Activated CD4-positive, alpha-beta T cell treated with anti-CD3 and anti-CD28 coated beads, Interleukin-2, amount 10 ng/mL, durations not matched to agents 7 days and 5 days (primary cell): ENCODE measurements around the gene MAT2A. TPM values are rescaled to one million over a fixed set of nuclear protein-coding genes. Genes with fewer than 3 reads are reported as not detected.

ENCODE experiments used
- CTCF ChIA-PET: fragments of 350-600 bp; sonication (Branson Sonifier 250); formaldehyde crosslinking; loops from one replicate; lab custom pipeline; 2021; ENCODE audit warnings: antibody characterized with exemption; lab: Charles Lee
- POLR2A ChIA-PET: fragments of 350-600 bp; sonication (Branson Sonifier 250); formaldehyde crosslinking; loops from one replicate; lab custom pipeline; 2021; ENCODE audit warnings: antibody characterized with exemption; lab: Charles Lee
- DNase-seq: peaks from one replicate; pipeline ENCODE4 v3.0.0-alpha.2; 2020
- H3K27ac Mint-ChIP-seq: one replicate; pipeline ENCODE4 v1.8.0; 2021; ENCODE audit warnings: mild to moderate bottlenecking, moderate library complexity, mixed read lengths
- H3K27me3 Mint-ChIP-seq: one replicate; pipeline ENCODE4 v1.8.0; 2021; ENCODE audit warnings: mixed read lengths
- H3K36me3 Mint-ChIP-seq: one replicate; pipeline ENCODE4 v1.8.0; 2021; ENCODE audit warnings: low read depth, mixed read lengths
- H3K4me1 Mint-ChIP-seq: one replicate; pipeline ENCODE4 v1.8.0; 2021; ENCODE audit warnings: mixed read lengths
- H3K4me3 Mint-ChIP-seq: one replicate; pipeline ENCODE4 v1.8.0; 2021; ENCODE audit warnings: mild to moderate bottlenecking, moderate library complexity, mixed read lengths
- H3K9me3 Mint-ChIP-seq: one replicate; pipeline ENCODE4 v1.8.0; 2021; ENCODE audit warnings: mixed read lengths
- total RNA-seq, 2 experiments: library from RNA; stranded (reverse); gene quantifications; one replicate each; pipeline ENCODE4 v1.2.3, GENCODE V29; 2021

MAT2A gene
- total RNA-seq, 2 experiments from 2014 or later: 263 to 269 TPM

DNA sequence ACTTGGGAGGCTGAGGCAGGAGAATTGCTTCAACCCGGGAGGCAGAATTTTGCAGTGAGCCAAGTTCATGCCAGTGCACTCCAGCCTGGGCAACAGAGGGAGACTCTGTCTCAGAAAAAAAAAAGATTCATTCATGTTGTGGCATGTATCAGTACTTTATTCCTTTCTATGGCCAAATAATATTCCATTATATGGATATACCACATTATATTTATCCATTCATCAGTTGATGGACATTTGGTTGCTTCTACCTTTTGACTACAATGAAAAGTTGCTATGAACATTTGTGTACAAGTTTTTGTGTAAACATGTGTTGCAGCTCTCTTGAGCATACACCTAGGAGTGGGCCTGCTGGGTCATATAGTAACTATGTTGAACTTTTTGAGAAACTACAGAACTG, 9.2 kb upstream of the MAT2A start:
- ChIA-PET CTCF (interaction anchor here (0.9 kb wide), 1 partner anchor 9 kb away, joined by 3 read pairs; the partner anchor contains the start of gene MAT2A), POLR2A (no interaction called here)
- Mint-ChIP-seq H3K27ac (no peak overlapping the region), H3K36me3 (no peaks in the 10 kb centered on the region), H3K9me3 (no peaks in the 10 kb centered on the region), H3K4me1 (no peaks in the 10 kb centered on the region), H3K27me3 (peaks cover 15% of the 10 kb centered on the region), H3K4me3 (no peak overlapping the region)
- no peak for DNase-seq

DNA sequence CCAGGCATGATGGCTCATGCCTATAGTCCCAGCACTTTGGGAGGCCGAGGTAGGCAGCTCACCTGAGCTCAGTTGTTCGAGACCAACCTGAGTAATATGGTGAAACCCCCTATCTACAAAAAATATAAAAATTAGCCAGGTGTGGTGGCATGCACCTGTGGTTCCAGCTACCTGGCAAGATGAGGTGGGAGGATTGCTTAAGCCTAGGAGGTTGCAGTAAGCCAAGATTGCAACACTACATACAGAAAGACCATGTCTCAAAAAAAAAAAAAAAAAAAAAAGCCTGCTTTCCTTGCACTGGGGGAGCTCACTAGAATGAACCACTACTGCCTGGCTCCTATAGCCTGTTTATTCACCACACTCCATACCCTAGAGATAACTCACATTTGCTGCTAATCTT, 7.4 kb upstream of the MAT2A start:
- Mint-ChIP-seq H3K4me1 (peaks cover 4% of the 10 kb centered on the region), H3K27me3 (peaks cover 15% of the 10 kb centered on the region), H3K4me3 (no peak overlapping the region), H3K36me3 (peaks cover 2% of the 10 kb centered on the region), H3K27ac (no peak overlapping the region), H3K9me3 (no peaks in the 10 kb centered on the region)
- ChIA-PET POLR2A (no interaction called here), CTCF (interaction anchor here (0.6 to 1.6 kb wide), 5 partner anchors 8 to 231 kb away, joined by 3 to 5 read pairs (median 3); no protein-coding TSS in a partner anchor)
- DNase-seq: no peak

DNA sequence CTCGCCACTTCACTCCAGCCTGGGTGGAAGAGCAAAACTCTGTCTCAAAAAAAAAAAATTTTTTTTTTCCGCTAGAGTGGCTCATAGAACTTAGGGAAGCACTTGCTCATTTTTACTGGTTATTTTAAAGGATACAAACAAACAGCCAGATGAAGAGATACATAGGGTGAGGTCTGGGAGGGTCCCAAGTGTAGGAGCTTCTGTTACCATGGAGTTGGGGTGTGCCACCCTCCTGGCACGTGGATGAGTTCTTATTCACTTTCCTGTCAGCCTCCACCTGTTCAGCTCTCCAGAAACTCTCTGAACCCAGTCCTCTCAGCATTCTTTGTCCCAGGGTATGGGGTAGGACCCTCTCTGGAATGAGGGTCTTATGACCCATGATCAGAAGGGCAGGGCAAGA, 4.9 kb upstream of the MAT2A start:
- Mint-ChIP-seq H3K4me1 (peaks cover 18% of the 10 kb centered on the region), H3K9me3 (no peaks in the 10 kb centered on the region), H3K4me3 (no peak overlapping the region), H3K27ac (no peak overlapping the region), H3K27me3 (peaks cover under 1% of the 10 kb centered on the region), H3K36me3 (peaks cover 3% of the 10 kb centered on the region)
- POLR2A ChIA-PET: interaction anchor here (0.6 kb wide), 1 partner anchor 145 kb away, joined by 3 read pairs; no protein-coding TSS in a partner anchor
- CTCF ChIA-PET: interaction anchor here (1.2 kb wide), 1 partner anchor 11 kb away, joined by 6 read pairs; no protein-coding TSS in a partner anchor
- DNase-seq: no peak

DNA sequence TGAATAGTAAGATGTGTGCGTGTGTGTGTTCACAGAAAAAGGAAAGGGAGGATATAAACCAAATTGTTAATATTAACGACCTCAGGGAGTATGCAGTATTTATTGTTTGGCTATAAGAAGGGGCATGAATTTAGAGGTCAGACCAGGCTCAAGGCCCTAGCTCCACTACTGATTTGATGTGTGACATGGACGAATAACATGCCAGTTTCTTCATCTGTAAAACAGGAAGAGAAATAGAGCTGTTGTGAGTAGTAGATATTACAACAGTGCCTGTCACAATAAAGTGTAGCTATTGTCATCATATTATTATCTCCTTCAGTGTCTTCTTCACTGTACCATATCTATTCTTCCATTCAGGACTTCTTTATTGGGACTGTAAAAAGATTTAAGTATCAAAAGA, 4.1 kb upstream of the MAT2A start:
- Mint-ChIP-seq H3K9me3 (no peaks in the 10 kb centered on the region), H3K36me3 (peaks cover 4% of the 10 kb centered on the region), H3K27me3 (no peaks in the 10 kb centered on the region), H3K27ac (no peak overlapping the region), H3K4me3 (no peak overlapping the region), H3K4me1 (peaks cover 18% of the 10 kb centered on the region)
- no peak for DNase-seq
- POLR2A ChIA-PET: no interaction called here
- CTCF ChIA-PET: interaction anchor here (0.5 to 1.2 kb wide), 2 partner anchors 12 to 17 kb away, joined by 3 to 6 read pairs; no protein-coding TSS in a partner anchor

DNA sequence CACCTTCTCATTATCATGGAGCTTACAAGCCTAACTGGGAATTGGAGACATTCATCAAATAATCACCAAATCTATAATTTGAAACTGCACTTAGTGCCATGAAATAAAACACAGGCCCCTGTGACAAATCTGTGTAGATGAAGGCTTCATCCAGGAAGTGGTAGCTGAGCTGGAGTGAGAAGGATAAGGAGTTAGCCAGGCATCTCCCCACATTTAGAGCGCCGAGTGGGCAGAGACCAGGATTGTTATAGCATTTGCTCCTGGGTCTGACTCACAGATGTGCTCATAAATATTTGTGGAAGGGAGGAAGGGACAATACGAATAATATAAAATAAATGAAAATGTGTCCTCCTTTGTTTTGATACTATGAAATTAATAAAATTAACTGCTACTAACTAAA, 2.5 kb upstream of the MAT2A start:
- CTCF ChIA-PET: interaction anchor here (1.1 to 3.2 kb wide), 3 partner anchors 17 to 117 kb away, joined by 4 to 11 read pairs (median 5); no protein-coding TSS in a partner anchor
- Mint-ChIP-seq H3K36me3 (peaks cover 20% of the 10 kb centered on the region), H3K9me3 (no peaks in the 10 kb centered on the region), H3K27ac (no peak overlapping the region), H3K4me1 (peaks cover 30% of the 10 kb centered on the region), H3K27me3 (no peaks in the 10 kb centered on the region), H3K4me3 (no peak overlapping the region)
- DNase-seq: no peak
- POLR2A ChIA-PET: no interaction called here

DNA sequence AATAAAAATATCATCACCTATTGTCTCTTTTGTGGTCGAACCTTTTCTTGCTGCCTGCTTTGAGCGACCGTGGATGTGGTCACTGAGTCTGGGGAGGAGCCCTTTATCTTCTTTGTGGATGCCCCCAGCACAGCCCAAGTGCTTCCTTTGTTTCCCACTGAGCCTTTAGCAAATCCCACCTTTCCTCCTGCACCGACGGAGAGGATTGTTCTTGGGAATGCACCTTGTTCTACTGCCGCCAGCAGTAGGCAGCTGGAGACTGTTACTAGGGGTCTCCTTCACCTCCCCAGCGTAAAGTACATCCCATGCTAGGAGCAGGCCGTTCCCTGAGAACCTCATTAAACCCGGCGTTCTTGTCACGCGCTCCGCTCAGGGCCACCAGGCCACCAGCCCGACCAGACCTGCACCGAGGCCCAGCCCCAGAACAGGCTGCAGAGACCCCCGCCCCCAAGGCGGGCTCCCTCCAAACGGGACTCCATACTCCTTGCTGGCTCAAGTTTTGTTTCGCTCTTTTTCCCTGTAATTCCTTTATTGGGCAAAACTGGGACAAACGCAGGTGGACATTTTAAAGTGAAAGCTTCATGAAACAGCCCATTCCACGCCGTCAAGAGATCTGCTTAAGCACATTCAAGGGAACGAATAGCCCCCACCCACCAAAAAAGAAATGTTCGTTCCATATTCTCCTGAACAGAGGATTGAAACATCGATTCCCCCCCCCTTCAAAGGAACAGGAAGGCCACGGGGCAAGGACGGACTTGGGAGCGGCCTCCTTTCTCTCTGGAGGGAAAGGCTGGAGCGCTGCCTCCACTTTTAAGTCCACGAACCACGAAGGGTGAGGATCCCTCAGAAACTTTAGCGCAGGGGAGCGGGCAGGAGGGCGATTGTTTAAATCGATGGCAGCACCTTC, 1.1 kb upstream of the MAT2A start:
- CTCF ChIA-PET: interaction anchor here (0.7 to 5.0 kb wide), 6 partner anchors 13 to 118 kb away, joined by 3 to 40 read pairs (median 7); no protein-coding TSS in a partner anchor
- Mint-ChIP-seq H3K27me3 (no peaks in the 10 kb centered on the region), H3K27ac (peak overlapping the region; percentile 96), H3K9me3 (no peaks in the 10 kb centered on the region), H3K36me3 (peaks cover 34% of the 10 kb centered on the region), H3K4me1 (peaks cover 44% of the 10 kb centered on the region), H3K4me3 (peak overlapping the region; percentile 97)
- POLR2A ChIA-PET: interaction anchor here (0.6 to 1.1 kb wide), 3 partner anchors 12 to 198 kb away, joined by 4 to 8 read pairs (median 4); partner anchors contain the start of gene SH2D6
- DNase-seq: peak; percentile 48

DNA sequence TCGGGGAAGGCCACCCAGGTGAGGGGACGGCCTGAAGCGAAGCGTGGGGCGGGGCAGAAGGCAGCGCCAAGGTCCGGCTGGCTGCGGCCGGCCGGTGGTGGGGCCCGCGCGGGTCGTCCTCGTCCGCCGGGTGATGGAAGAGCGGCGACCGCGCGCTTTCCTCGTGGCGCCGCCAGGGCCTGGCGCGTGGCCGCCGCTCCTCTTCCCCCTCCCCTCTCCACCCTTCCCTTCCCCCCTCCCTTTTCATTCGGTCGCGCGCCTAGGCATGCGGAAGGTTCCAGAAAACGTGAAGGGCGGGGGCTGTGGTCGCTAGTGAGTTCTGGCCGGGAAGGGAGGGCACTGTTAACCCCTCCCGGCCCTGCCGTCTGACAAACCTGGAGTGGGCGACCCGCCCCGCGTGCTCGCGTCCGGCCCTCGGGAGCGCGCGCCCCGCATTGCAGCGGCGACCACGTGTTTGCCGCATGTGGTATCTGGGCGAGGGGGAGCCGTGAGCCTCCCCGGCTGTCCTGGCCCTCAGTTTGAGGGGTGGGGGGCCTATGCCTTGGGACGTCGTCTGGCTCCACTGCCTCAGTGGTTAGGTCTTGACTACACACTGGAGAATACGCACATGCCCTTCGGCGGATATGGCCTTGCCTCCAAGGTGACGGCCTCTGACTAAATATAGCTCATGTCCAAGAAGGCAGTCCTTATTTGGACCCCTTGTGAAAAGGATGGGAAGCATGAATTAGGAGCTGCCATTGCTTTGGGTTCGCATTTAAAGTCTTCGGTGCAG, 579 bp downstream of the MAT2A start:
- CTCF ChIA-PET: interaction anchor here (0.7 to 5.0 kb wide), 12 partner anchors 10 to 120 kb away, joined by 3 to 40 read pairs (median 4); no protein-coding TSS in a partner anchor
- POLR2A ChIA-PET: interaction anchor here (0.6 to 1.3 kb wide), 4 partner anchors 12 to 114 kb away, joined by 3 to 5 read pairs (median 4); no protein-coding TSS in a partner anchor
- Mint-ChIP-seq H3K4me3 (peak overlapping the region; percentile 97), H3K27me3 (no peaks in the 10 kb centered on the region), H3K27ac (peak overlapping the region; percentile 96), H3K4me1 (peaks cover 57% of the 10 kb centered on the region), H3K36me3 (peaks cover 50% of the 10 kb centered on the region), H3K9me3 (no peaks in the 10 kb centered on the region)
- DNase-seq: peak; percentile 80

DNA sequence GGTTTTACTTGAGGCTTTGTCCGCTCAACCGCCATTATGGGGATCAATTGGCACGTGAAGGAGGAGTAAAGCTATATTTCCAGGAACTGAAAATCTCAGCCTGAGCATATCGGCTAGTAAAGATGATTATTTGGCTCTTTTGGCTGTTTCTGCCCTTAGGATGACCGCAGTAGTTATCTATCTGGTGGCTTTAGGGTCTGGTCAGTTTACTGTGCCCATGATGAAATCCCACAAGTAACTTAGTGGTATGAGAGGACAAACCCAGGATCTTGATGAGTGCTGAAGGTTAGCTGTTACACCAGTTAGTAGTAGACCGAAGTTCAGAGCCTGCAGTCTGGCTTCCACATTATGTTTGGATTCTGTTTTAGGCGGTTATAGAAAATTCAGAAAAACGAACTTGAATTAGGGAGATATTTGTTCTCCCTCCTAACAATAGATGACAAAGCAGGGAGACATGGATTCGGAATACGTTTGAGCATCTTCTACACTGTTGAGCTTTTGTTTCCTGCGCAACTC, 1.2 kb downstream of the MAT2A start:
- peak overlapping the region; percentile 85 for H3K27ac Mint-ChIP-seq
- H3K27me3 Mint-ChIP-seq: no peaks in the 10 kb centered on the region
- peak overlapping the region; percentile 97 for H3K4me3 Mint-ChIP-seq
- POLR2A ChIA-PET: interaction anchor here (0.6 to 0.8 kb wide), 3 partner anchors 68 to 213 kb away, joined by 3 to 4 read pairs (median 4); no protein-coding TSS in a partner anchor
- peaks cover 57% of the 10 kb centered on the region for H3K4me1 Mint-ChIP-seq
- CTCF ChIA-PET: interaction anchor here (1.1 to 5.0 kb wide), 5 partner anchors 11 to 121 kb away, joined by 3 to 40 read pairs (median 6); no protein-coding TSS in a partner anchor
- peaks cover 55% of the 10 kb centered on the region for H3K36me3 Mint-ChIP-seq
- no peak for DNase-seq
- no peaks in the 10 kb centered on the region for H3K9me3 Mint-ChIP-seq

DNA sequence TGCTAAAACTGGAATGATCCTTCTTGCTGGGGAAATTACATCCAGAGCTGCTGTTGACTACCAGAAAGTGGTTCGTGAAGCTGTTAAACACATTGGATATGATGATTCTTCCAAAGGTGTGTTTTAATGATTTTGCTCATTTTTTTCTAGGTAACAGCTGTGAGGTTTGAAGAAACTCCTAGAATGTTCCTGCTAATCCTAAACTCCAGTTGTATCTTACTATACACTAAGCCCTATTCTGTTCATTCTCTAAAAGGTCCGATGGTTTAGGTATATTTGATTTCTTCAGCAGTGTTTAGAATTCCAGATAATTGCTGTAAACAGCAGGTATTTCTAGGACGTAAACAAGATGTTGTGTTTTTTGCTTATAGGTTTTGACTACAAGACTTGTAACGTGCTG, 2.3 kb downstream of the MAT2A start:
- no peaks in the 10 kb centered on the region for H3K9me3 Mint-ChIP-seq
- no peak for DNase-seq
- no peaks in the 10 kb centered on the region for H3K27me3 Mint-ChIP-seq
- H3K4me1 Mint-ChIP-seq: peaks cover 56% of the 10 kb centered on the region
- H3K4me3 Mint-ChIP-seq: peak overlapping the region; percentile 97
- CTCF ChIA-PET: interaction anchor here (0.9 to 5.0 kb wide), 4 partner anchors 10 to 150 kb away, joined by 3 to 40 read pairs (median 5); no protein-coding TSS in a partner anchor
- H3K36me3 Mint-ChIP-seq: peaks cover 63% of the 10 kb centered on the region
- POLR2A ChIA-PET: interaction anchor here (0.7 kb wide), 1 partner anchor 150 kb away, joined by 3 read pairs; no protein-coding TSS in a partner anchor
- peak overlapping the region; percentile 36 for H3K27ac Mint-ChIP-seq

DNA sequence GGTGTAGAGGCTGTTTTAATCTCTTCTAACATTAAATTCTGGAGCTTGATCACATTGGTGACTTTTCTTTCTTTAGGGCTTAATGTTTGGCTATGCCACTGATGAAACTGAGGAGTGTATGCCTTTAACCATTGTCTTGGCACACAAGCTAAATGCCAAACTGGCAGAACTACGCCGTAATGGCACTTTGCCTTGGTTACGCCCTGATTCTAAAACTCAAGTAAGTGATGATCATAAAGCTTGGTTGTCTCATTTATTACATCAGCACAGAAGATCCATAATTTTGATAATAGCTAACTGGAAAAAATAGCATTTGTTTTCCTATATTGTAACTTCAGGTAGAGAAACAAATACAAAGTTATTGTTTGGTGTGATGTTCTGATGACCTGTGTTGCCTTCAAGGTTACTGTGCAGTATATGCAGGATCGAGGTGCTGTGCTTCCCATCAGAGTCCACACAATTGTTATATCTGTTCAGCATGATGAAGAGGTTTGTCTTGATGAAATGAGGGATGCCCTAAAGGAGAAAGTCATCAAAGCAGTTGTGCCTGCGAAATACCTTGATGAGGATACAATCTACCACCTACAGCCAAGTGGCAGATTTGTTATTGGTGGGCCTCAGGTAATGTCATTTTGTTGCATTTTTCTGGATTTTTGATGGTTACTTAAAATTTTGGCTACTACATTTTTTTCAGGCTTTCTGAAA, 2.9 kb downstream of the MAT2A start:
- H3K27me3 Mint-ChIP-seq: no peaks in the 10 kb centered on the region
- H3K9me3 Mint-ChIP-seq: no peaks in the 10 kb centered on the region
- peak overlapping the region; percentile 57 for H3K27ac Mint-ChIP-seq
- CTCF ChIA-PET: interaction anchor here (0.9 to 5.0 kb wide), 4 partner anchors 9 to 151 kb away, joined by 3 to 40 read pairs (median 5); no protein-coding TSS in a partner anchor
- POLR2A ChIA-PET: interaction anchor here (0.7 kb wide), 1 partner anchor 150 kb away, joined by 3 read pairs; no protein-coding TSS in a partner anchor
- no peak for DNase-seq
- H3K4me3 Mint-ChIP-seq: peak overlapping the region; percentile 97
- H3K4me1 Mint-ChIP-seq: peaks cover 51% of the 10 kb centered on the region
- peaks cover 67% of the 10 kb centered on the region for H3K36me3 Mint-ChIP-seq

DNA sequence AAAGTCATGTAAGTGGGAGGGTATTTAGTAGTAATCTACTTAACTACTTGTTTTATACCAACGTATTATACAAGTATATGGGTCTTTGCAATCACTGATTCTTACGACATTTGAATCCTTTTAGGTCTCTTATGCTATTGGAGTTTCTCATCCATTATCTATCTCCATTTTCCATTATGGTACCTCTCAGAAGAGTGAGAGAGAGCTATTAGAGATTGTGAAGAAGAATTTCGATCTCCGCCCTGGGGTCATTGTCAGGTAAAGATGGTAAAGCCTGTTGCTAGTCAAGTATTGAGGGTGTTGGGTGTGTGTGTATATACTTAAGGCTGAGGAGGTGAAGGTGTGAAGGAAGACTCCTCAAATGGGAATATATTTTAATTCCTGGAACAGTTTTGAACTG, 3.8 kb downstream of the MAT2A start:
- peaks cover 42% of the 10 kb centered on the region for H3K4me1 Mint-ChIP-seq
- H3K9me3 Mint-ChIP-seq: no peaks in the 10 kb centered on the region
- H3K27me3 Mint-ChIP-seq: no peaks in the 10 kb centered on the region
- no peak for DNase-seq
- CTCF ChIA-PET: interaction anchor here (2.6 to 5.0 kb wide), 2 partner anchors 8 to 123 kb away, joined by 6 to 40 read pairs; no protein-coding TSS in a partner anchor
- POLR2A ChIA-PET: no interaction called here
- peak overlapping the region; percentile 10 for H3K4me3 Mint-ChIP-seq
- peaks cover 71% of the 10 kb centered on the region for H3K36me3 Mint-ChIP-seq
- peak overlapping the region; percentile 57 for H3K27ac Mint-ChIP-seq
